HG02885 (cell line): ENCODE results near the gene PRTFDC1.
"Not testable (repeated sequence)": the region's sequence is repeated elsewhere in the genome, so short reads cannot be mapped to it uniquely, and the experiment has no call there.

Experiments used
- ATAC-seq: cut with Tn5 transposase; IDR thresholded peaks from one replicate; pipeline ENCODE4 v1.9.1; 2021; ENCODE audit warnings: mild to moderate bottlenecking; ENCODE audit not compliant: unreplicated experiment, poor library complexity

Gene PRTFDC1

DNA sequence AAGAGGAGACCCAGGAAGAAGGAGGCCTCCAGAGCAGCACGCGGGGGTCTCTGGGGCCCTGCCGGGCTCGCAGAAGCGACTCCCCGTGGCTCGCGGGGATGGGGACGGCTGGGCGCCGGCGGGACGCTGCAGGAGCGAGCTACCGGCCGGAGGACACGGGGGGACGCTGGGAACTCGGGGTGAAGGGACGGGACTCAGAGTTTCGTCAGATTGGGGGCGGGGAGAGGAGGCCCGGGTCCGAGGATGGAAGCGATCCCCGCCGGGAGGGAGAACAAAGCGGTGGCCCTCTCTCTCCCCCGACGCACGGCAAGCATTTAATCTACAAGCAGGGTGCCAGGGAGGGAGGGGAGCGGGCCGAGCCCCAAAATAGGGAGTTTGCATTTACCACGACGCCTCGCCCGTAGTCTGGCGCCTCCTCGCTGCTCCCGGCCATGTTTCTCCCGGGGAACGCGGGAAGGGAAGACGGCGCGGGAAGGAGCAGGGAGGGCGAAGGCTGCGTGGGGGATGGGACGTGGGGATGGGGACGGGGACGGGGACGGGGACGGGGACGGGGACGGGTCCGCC, at the start of gene PRTFDC1:
Gene PRTFDC1 (minus strand): TSS at position 464 of the 564 bp plus-strand sequence. CDS start 31 bp downstream, at position 433.
- peak; percentile 37 for ATAC-seq

GRCh38 chr10:24998044-24998443, 45.6 kb upstream of the PRTFDC1 start:
- no peak for ATAC-seq

DNA sequence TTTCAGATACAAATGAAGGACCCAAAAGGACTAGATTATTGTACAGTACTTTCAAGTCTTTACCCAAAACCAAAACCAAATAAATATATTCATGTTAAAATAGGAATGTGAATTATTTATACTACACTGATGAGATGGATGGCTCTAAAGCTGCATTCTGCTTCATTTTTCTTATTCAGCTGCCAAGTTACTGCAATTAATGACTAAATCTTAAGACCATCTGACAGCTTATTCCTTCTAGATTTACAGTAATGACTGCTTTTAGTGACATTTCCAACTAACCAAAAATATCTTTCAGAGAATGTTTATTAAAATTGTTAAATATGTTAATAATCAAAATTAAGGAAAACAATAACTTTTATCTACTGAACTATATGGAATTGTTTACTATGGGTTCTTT, 42.7 kb upstream of the PRTFDC1 start:
- ATAC-seq, result no peak

DNA sequence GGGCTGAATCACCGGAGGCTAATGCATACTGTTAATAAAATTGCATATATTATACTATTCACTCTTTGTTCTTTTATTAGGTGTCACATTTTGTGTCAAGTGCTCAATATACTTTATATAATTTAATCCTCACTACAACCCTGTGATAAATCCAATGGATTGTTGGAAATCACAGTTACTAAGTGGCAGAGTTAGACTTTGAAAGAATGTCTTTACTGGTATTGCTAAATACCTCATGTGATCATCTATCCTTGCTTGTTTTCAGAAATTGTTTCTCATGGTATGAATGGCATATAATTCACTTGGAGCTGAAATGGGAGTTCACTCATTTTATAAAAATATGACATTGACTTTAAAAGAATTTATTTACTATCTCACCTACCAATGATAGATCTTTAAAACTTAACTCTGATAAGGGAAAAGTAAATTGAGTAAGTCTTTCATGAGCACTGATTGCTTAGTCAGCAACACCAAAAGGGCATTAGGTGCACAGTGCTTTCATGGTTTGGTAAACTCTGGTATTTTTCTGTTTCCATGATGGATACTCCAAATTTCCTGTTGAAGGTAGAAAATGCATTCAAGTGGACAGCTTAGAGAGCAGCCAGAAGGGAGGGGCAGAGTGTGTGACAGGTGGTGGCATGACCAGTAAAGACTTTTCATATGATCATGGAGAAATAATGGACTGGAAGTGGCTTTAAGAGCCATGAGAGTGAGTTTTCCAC, 41.0 kb upstream of the PRTFDC1 start:
- no peak for ATAC-seq

GRCh38 chr10:24992512-24993133, 40.2 kb upstream of the PRTFDC1 start:
- ATAC-seq, result no peak

DNA sequence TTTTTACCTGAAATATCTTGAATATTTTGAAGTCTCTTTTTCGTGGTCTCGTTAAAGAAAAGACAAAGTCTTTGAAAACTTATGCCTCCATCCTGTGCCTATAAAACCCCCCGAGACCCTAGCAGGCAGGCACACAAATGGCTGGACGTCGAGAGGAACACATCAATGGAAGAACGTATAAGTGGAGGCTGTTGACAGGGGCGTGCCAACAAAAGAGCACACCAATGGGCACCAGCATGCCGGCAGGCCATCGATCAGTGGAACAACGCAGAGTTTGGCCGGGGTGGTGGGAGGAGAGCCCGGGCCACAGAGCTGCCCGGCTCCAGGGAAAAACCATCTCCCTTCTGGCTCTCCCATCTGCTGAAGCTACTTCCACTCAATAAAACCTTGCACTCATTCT, 38.9 kb upstream of the PRTFDC1 start:
- no peak for ATAC-seq

DNA sequence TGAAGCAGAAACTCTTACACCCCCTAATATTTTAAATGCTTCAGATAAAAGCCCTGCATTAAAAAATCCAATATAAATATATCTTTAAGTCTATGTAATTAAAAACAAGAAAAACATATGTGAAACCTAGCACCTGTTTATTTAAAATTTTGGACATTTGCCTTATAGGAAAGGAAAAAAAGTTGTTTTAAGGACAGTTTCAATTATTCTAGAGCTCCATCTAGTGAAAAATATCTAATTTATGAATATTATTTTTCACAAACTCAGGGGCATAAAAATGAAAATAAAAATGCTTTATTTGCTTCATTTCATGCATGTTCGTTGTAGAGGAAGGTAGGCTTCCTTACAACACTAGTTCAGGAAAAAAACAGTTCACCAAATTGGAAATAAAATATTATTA, 37.5 kb upstream of the PRTFDC1 start:
- ATAC-seq, result no peak

GRCh38 chr10:24988831-24989640, 36.6 kb upstream of the PRTFDC1 start:
- ATAC-seq, result no peak

- no peak for ATAC-seq
These were observed 32.5 kb upstream of the PRTFDC1 start for GRCh38 chr10:24984906-24985305.

GRCh38 chr10:24983946-24984345, 31.5 kb upstream of the PRTFDC1 start:
- no peak for ATAC-seq

GRCh38 chr10:24983130-24983529, 30.7 kb upstream of the PRTFDC1 start:
- no peak for ATAC-seq

DNA sequence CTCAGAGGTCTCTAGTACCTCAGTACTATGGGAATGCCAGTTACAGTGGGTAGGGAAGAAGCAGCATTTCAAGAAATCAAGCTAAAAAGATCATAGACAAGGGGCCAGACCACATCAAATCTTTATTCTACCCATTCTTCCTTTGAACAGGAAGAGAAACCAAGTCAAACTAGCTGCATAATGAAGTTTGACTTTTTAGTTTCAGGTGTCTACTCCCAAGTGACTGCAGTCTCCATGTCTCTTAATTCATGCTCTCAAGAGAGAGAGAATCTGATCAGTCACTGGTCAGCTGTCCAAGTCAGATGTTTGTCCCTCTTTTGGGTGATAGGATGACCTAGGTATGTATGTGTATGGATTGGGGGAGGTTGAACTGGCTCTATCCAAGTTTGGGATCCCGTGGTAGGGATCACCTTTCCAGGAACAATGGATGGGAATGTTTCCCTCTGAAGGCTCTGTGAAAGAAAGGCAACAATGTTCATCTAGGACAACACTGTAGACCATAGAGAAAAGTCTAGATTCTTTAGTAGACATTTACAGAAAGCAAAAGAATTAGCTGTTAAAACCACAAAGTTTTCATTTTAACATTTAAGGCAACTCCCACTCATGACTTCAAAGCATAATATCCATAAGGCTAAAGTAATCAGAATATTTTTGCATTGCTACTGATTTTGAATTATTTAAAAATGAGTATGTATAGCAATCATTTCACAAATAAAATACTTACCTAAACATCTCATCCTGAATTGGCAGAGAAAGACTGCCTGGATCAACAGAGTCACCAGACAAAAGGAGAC, 30.1 kb upstream of the PRTFDC1 start:
- ATAC-seq, result peak; percentile 56

DNA sequence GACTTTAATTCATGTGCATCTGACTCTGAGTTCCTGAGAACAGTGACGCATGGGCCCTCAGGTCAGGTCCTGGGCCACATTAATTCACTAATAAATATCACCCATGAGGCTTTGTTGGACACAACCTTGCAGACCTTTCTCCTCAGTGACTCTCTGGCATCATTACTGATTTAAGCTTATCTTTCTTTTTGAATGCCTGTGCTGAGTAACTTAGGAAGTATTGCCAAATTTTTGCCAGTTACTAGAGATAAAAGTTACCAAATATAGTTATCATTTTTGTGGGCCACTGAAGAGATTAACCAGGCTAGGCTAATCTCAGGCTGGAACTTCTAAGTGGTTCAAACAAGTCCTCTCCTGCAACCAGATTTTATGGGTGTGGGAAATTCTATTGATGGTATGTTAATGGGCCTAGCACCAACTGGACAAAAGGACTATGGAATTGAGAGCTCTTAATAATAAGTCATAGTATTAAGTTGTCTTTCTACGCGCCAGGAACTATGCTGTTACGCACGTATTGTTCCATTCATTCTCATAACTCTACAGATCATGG, 28.8 kb upstream of the PRTFDC1 start:
- no peak for ATAC-seq

DNA sequence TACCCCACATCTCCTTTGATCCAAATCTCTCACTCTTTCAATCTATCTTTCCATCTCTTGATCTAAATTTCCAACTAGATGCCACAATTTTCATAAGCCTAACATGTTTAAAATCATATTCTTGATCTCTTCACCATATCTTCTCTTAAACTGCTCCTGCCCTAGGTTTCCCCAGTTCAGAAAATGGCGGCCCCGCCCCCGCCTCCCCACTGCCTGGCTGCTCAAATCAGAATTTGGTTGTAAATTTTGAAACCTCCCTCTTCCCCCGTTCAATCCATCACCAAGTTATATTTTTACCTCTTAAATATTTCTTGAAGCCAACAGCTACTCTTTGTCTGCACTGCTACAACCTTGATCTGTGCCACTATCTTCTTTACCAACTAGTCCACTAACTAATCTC, 27.3 kb upstream of the PRTFDC1 start:
- no peak for ATAC-seq

- ATAC-seq, result no peak
These were observed 22.6 kb upstream of the PRTFDC1 start for GRCh38 chr10:24974976-24975375.

GRCh38 chr10:24973163-24973562, 20.8 kb upstream of the PRTFDC1 start:
- ATAC-seq, result no peak

- ATAC-seq, result no peak
These were observed 19.0 kb upstream of the PRTFDC1 start for GRCh38 chr10:24971374-24971773.

- no peak for ATAC-seq
These were observed 17.5 kb upstream of the PRTFDC1 start for GRCh38 chr10:24969841-24970281.

- ATAC-seq, result not testable (repeated sequence)
These were observed 16.5 kb upstream of the PRTFDC1 start for GRCh38 chr10:24968951-24969350.

DNA sequence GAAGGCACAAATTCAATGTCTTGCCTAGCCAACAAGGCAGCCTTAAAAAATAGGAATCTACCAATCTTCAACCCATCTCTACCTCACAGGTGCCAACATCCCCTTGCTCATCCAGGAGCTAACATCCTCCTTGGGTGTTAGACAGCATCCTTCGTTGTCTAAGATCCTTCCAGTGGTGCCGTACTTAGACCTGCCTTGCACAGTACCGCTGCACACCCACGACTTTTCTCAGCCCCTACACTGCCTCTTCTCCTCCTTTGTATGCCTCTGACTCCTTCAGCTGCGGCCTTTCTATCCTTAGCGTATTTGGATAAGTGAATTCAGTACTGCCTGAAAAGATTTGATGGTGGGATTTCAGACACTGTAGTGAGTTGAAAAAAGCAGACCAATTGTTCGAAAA, 15.9 kb upstream of the PRTFDC1 start:
- no peak for ATAC-seq
